Smooth muscle cell (in vitro differentiated cells): ENCODE measurements around the gene STAM. TPM values are rescaled to one million over a fixed set of nuclear protein-coding genes. Genes with fewer than 3 reads are reported as not detected.

Source experiments
- DNase-seq: peaks from one replicate; lab custom pipeline; 2025; ENCODE audit not compliant: unreplicated experiment; lab: John Stamatoyannopoulos, UW
- H2AFZ ChIP-seq: fragments of 200-600 bp; sonication (generic); 2 replicates; pipeline ENCODE4 v1.6.0; 2016; ENCODE audit warnings: antibody characterized with exemption, low read depth, mild to moderate bottlenecking
- H3F3A ChIP-seq: fragments of 200-600 bp; sonication (generic); 2 replicates; pipeline ENCODE4 v1.6.0; 2017; ENCODE audit warnings: antibody characterized with exemption, low read depth
- H3K27ac ChIP-seq: fragments of 200-600 bp; sonication (generic); 2 replicates; pipeline ENCODE4 v1.5.1; 2016; ENCODE audit warnings: low read depth, mild to moderate bottlenecking
- H3K27me3 ChIP-seq: fragments of 200-600 bp; sonication (generic); 2 replicates; pipeline ENCODE4 v1.6.1; 2016; ENCODE audit warnings: low read depth, mild to moderate bottlenecking
- H3K36me3 ChIP-seq: fragments of 200-600 bp; sonication (generic); 2 replicates; pipeline ENCODE4 v1.5.1; 2016; ENCODE audit warnings: low read depth
- H3K4me1 ChIP-seq: fragments of 200-600 bp; sonication (generic); 2 replicates; pipeline ENCODE4 v1.5.1; 2016; ENCODE audit warnings: low read depth
- H3K4me2 ChIP-seq: fragments of 200-600 bp; sonication (generic); 2 replicates; pipeline ENCODE4 v1.6.0; 2016; ENCODE audit warnings: mild to moderate bottlenecking
- H3K4me3 ChIP-seq: fragments of 200-600 bp; sonication (generic); 2 replicates; pipeline ENCODE4 v1.5.1; 2016; ENCODE audit warnings: mild to moderate bottlenecking
- H3K79me2 ChIP-seq: fragments of 200-600 bp; sonication (generic); 2 replicates; pipeline ENCODE4 v1.6.0; 2016; ENCODE audit warnings: low read depth, mild to moderate bottlenecking
- H3K9ac ChIP-seq: fragments of 200-600 bp; sonication (generic); 2 replicates; pipeline ENCODE4 v1.6.0; 2016; ENCODE audit warnings: low read depth
- H3K9me3 ChIP-seq: fragments of 200-600 bp; sonication (generic); replicated peaks from 2 replicates; pipeline ENCODE4 v1.5.1; 2016; ENCODE audit warnings: low read depth
- H4K20me1 ChIP-seq: fragments of 200-600 bp; sonication (generic); 2 replicates; pipeline ENCODE4 v1.6.0; 2016; ENCODE audit warnings: low read depth
- CTCF ChIP-seq: fragments of 200-600 bp; sonication (generic); IDR thresholded peaks from 2 replicates; pipeline ENCODE4 v1.5.1; 2017; ENCODE audit warnings: borderline replicate concordance, mild to moderate bottlenecking, antibody characterized with exemption; ENCODE audit not compliant: insufficient read depth, poor library complexity, severe bottlenecking
- WGBS: methylation state at CpG from one replicate; pipeline ENCODE4 v1.1.7; 2016; ENCODE audit warnings: low lambda C conversion rate; 5-methylcytosine and 5-hydroxymethylcytosine counted together
- polyA plus RNA-seq: library from polyadenylated mRNA; unstranded; fragments of >200 nt; fragmentation: Nextera tagmentation; extraction: Ambion mirVana; gene quantifications from 2 replicates; pipeline ENCODE4 v1.2.1, GENCODE V29; 2016
- total RNA-seq: library from RNA; depleted of rRNA; stranded (reverse); fragments of >200 nt; gene quantifications from 2 replicates; pipeline ENCODE4 v1.2.3, GENCODE V29; 2014

STAM gene
- total and polyA plus RNA-seq, 2 experiments from 2014 or later = 16.0 to 30.2 TPM

DNA sequence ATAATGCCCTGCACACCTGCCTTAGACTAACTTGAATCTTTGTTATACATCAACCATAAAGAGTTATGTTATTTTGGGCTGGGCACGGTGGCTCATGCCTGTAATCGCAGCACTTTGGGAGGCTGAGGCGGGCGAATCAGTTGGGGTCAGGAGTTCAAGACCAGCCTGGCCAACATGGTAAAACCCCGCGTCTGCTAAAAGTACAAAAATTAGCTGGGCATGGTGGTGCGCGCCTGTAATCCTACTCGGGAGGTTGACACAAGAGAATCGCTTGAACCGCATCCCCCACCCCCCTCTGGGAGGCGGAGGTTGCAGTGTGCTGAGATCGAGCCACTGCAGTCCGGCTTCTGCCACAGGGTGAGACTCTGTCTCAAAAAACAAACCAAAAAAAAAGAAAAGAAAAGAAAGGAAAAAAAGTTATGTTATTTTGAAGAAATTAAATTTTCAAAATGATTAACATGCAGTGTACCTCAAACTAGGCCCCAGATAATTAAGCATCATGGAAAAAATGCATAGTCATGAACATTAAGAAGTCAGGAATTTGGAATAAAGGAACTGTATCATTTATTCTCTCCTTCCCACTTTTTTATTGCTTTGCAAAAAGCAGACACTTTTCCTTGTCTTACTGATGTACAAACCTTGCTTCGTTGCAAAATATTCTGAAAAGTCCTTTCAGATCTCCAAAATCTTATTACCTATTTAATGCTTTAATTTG is 43.3 kb downstream of the STAM start:
- no peak for DNase-seq
- Histone ChIP-seq H4K20me1 (peaks cover 62% of the 10 kb centered on the region), H3K4me2 (no peak overlapping the region), H3K27me3 (no peaks in the 10 kb centered on the region), H3K9me3 (no peaks in the 10 kb centered on the region), H3K9ac (no peak overlapping the region), H2AFZ (no peak overlapping the region), H3K27ac (no peak overlapping the region), H3F3A (no peaks in the 10 kb centered on the region), H3K4me1 (no peaks in the 10 kb centered on the region), H3K79me2 (peaks cover 33% of the 10 kb centered on the region), H3K36me3 (no peaks in the 10 kb centered on the region), H3K4me3 (no peak overlapping the region)
- WGBS = 96% methylated on average over 13 of the region's 15 CpGs
- TF ChIP-seq CTCF = no peak

- DNase-seq = no peak
- Histone ChIP-seq H3K9me3 (no peaks in the 10 kb centered on the region), H3K4me1 (no peaks in the 10 kb centered on the region), H3F3A (no peaks in the 10 kb centered on the region), H3K27me3 (no peaks in the 10 kb centered on the region), H4K20me1 (peaks cover 49% of the 10 kb centered on the region), H3K36me3 (peaks cover 3% of the 10 kb centered on the region), H2AFZ (no peak overlapping the region), H3K9ac (no peak overlapping the region), H3K79me2 (peaks cover 16% of the 10 kb centered on the region), H3K27ac (no peak overlapping the region), H3K4me2 (no peak overlapping the region), H3K4me3 (no peak overlapping the region)
- no peak for TF ChIP-seq CTCF
Observed at GRCh38 chr10:17689137-17689536, 45.2 kb downstream of the STAM start.

DNA sequence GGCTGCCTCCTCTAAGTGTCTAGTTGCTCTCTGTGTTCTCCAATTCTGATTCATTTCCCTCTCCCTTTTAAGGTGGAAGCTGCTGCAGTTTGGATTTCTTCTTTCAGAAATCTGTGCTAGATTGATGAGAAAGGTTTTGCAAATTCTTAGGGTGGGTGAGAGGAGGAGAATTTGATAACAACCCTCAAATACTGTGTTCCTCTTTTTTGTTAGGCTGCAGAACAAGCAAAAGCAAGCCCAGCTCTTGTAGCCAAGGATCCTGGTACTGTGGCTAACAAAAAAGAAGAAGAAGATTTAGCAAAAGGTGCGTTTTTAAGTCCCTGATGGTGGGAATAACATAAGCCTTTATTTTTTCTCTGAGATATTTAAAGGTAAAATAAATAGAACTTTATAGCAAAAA is 49.1 kb downstream of the STAM start:
- Histone ChIP-seq H3K79me2 (no peaks in the 10 kb centered on the region), H4K20me1 (peaks cover 18% of the 10 kb centered on the region), H3K4me3 (no peak overlapping the region), H3K27me3 (no peaks in the 10 kb centered on the region), H3K4me1 (no peaks in the 10 kb centered on the region), H3K4me2 (no peak overlapping the region), H3K27ac (no peak overlapping the region), H3K9ac (no peak overlapping the region), H3F3A (no peaks in the 10 kb centered on the region), H2AFZ (no peak overlapping the region), H3K9me3 (no peaks in the 10 kb centered on the region), H3K36me3 (peaks cover 3% of the 10 kb centered on the region)
- DNase-seq = no peak
- no peak for TF ChIP-seq CTCF
- 96% methylated on average over 1 of the region's 1 CpG for WGBS

DNA sequence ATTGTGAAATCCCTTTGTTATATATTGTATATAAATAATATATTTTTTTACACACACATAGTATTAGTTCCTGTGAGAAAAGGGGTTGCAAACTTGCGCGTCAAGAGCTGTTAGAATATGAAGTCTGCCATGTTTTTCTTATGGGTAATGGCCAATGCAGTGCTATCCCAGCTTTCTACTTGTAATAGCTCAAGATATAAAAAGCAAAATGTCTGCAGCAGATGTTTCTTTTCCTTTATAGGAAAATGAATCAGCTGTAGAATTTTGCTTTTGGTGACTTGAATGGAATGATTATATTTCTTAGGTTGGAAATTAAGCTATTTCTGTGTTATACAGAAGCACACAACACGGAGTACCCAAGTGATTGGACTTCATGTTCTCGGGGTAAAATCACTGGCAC is 54.7 kb downstream of the STAM start:
- Histone ChIP-seq H3K9me3 (no peaks in the 10 kb centered on the region), H3K79me2 (no peaks in the 10 kb centered on the region), H3K36me3 (no peaks in the 10 kb centered on the region), H3F3A (no peaks in the 10 kb centered on the region), H3K9ac (no peak overlapping the region), H2AFZ (no peak overlapping the region), H3K4me3 (no peak overlapping the region), H4K20me1 (no peaks in the 10 kb centered on the region), H3K27ac (no peak overlapping the region), H3K4me1 (no peaks in the 10 kb centered on the region), H3K4me2 (no peak overlapping the region), H3K27me3 (no peaks in the 10 kb centered on the region)
- no peak for TF ChIP-seq CTCF
- WGBS = 94% methylated on average over 4 of the region's 4 CpGs
- DNase-seq = no peak
